T-cell (primary cell): Measurements from ENCODE around the gene ELF4. TPM values are rescaled to one million over a fixed set of nuclear protein-coding genes. Genes with fewer than 3 reads are reported as not detected.

Experiments
- ATAC-seq, 4 experiments: fragments of 200-7000 bp in 3 of 4; fragments of 150-1000 bp in 1 of 4; cut with Tn5 transposase; replicated peaks in 1 of 4; 1 replicate in 3 of 4; 2 replicates in 1 of 4; pipeline ENCODE4 v1.10.0; 2021; ENCODE audit warnings: moderate library complexity in 3 of 4, mild to moderate bottlenecking in 2 of 4, moderate number of reproducible peaks in 1 of 4
- CTCF ChIA-PET, 2 donors: fragments of 300-600 bp; sonication (Branson Sonifier 250); formaldehyde crosslinking; loops; one replicate each; lab custom pipeline; 2022; ENCODE audit warnings: antibody characterized with exemption in 2 of 2; lab: Charles Lee
- POLR2A ChIA-PET, 2 donors: fragments of 300-600 bp; sonication (Branson Sonifier 250); formaldehyde crosslinking; loops; one replicate each; lab custom pipeline; 2022; ENCODE audit warnings: antibody characterized with exemption in 2 of 2; lab: Charles Lee
- DNase-seq, 35 experiments: peaks; one replicate each; pipeline versions ENCODE4 v3.0.0 to v3.0.0-alpha.2; 2013 to 2023
- H3K27ac ChIP-seq: one replicate; pipeline ENCODE4 v1.5.1; 2013; ENCODE audit warnings: low read length
- H3K27me3 ChIP-seq, 2 experiments: replicated peaks in 1 of 2; 1 replicate in 1 of 2; 2 replicates in 1 of 2; pipeline versions ENCODE4 v1.6.1 to v1.7.0; 2013; ENCODE audit warnings: low read length in 1 of 2, mixed read lengths in 1 of 2; ENCODE audit not compliant: control insufficient read depth in 2 of 2, insufficient read depth in 2 of 2; ENCODE audit errors: extremely low read depth in 1 of 2
- H3K36me3 ChIP-seq, 2 donors: 1 replicate in 1 of 2; 2 replicates in 1 of 2; pipeline versions ENCODE4 v1.6.1 to v1.7.0; 2013; ENCODE audit warnings: low read length in 1 of 2; ENCODE audit not compliant: control insufficient read depth in 2 of 2, insufficient read depth in 1 of 2; ENCODE audit errors: extremely low read depth in 1 of 2
- H3K4me1 ChIP-seq, 2 experiments: 1 replicate in 1 of 2; 2 replicates in 1 of 2; pipeline versions ENCODE4 v1.6.1 to v1.7.0; 2013; ENCODE audit warnings: low read length in 2 of 2, mixed read lengths in 1 of 2; ENCODE audit not compliant: insufficient read depth in 2 of 2, control insufficient read depth in 1 of 2; ENCODE audit errors: extremely low read depth in 1 of 2
- H3K4me3 ChIP-seq, 2 donors: 1 replicate in 1 of 2; 2 replicates in 1 of 2; pipeline versions ENCODE4 v1.5.1 to v1.7.0; 2013; ENCODE audit warnings: mild to moderate bottlenecking in 2 of 2, low read length in 1 of 2, moderate library complexity in 1 of 2; ENCODE audit not compliant: control insufficient read depth in 1 of 2; ENCODE audit errors: extremely low read depth in 1 of 2
- H3K9me3 ChIP-seq: 2 replicates; pipeline ENCODE4 v1.7.0; 2013
- H3K27ac Mint-ChIP-seq, 2 donors: one replicate each; pipeline ENCODE4 v1.8.0; 2020 to 2021; ENCODE audit warnings: mild to moderate bottlenecking in 2 of 2, mixed read lengths in 2 of 2
- H3K27me3 Mint-ChIP-seq, 2 donors: one replicate each; pipeline ENCODE4 v1.8.0; 2021 to 2022; ENCODE audit warnings: mixed read lengths in 2 of 2
- H3K36me3 Mint-ChIP-seq: one replicate; pipeline ENCODE4 v1.8.0; 2021; ENCODE audit warnings: mixed read lengths
- H3K4me1 Mint-ChIP-seq, 3 donors: one replicate each; pipeline ENCODE4 v1.8.0; 2020 to 2022; ENCODE audit warnings: mixed read lengths in 3 of 3, mild to moderate bottlenecking in 1 of 3
- H3K4me3 Mint-ChIP-seq, 3 donors: one replicate each; pipeline ENCODE4 v1.8.0; 2020 to 2022; ENCODE audit warnings: mild to moderate bottlenecking in 3 of 3, mixed read lengths in 3 of 3, moderate library complexity in 3 of 3
- H3K9me3 Mint-ChIP-seq, 3 donors: one replicate each; pipeline ENCODE4 v1.8.0; 2020 to 2022; ENCODE audit warnings: mixed read lengths in 3 of 3
- WGBS: methylation state at CpG from one replicate; pipeline ENCODE4 v1.1.5; 2013; ENCODE audit warnings: missing lambda C conversion rate; ENCODE audit not compliant: insufficient coverage; 5-methylcytosine and 5-hydroxymethylcytosine counted together
- total RNA-seq, 35 experiments: library from RNA in 6 of 35; stranded (reverse) in 6 of 35; fragments of 120-200 nt in 1 of 35; gene quantifications; one replicate each; pipeline versions ENCODE4 v1.2.1 to v1.2.4 and lab custom pipeline; 2013 to 2026

ELF4 gene
- total RNA-seq, 5 donors from 2014 or later (not counting 1 experiment from before 2014, with no cell fraction given), result 30.0 to 35.6 (median 30.6) TPM

GRCh38 chrX:130100180-130100579 is 10.1 kb downstream of the ELF4 start:
- Mint-ChIP-seq H3K36me3 (peaks cover 12% of the 10 kb centered on the region), H3K4me1 (peaks cover 73 to 89% (median 79%) of the 10 kb centered on the region in 3 donors), H3K4me3 (no peak overlapping the region), H3K9me3 (no peaks in the 10 kb centered on the region), H3K27ac (peak overlapping the region; percentile 81 to 83), H3K27me3 (peaks cover 0 to 6% of the 10 kb centered on the region in 2 donors)
- H3K4me1 ChIP-seq, result peaks cover 4 to 64% of the 10 kb centered on the region in 2 experiments
- peak overlapping the region; percentile 44 for H3K27ac ChIP-seq
- ATAC-seq, result no peak
- H3K27me3 ChIP-seq, result no peaks in the 10 kb centered on the region
- no peak for DNase-seq
- ChIA-PET POLR2A (no interaction called here), CTCF (interaction anchor here in 1 of 2 donors (0.6 kb wide), 1 partner anchor 9 kb away, joined by 3 read pairs; no protein-coding TSS in a partner anchor)
- no peak overlapping the region for H3K4me3 ChIP-seq
- no peaks in the 10 kb centered on the region for H3K36me3 ChIP-seq
- H3K9me3 ChIP-seq, result no peaks in the 10 kb centered on the region
- WGBS, result no CpG with 5 or more reads among the region's 5 CpGs

GRCh38 chrX:130098210-130098552 is 12.1 kb downstream of the ELF4 start:
- peaks cover 6% of the 10 kb centered on the region for H3K36me3 Mint-ChIP-seq
- H3K9me3 Mint-ChIP-seq, result no peaks in the 10 kb centered on the region
- Histone ChIP-seq H3K27me3 (no peaks in the 10 kb centered on the region), H3K4me1 (peaks cover 7 to 68% of the 10 kb centered on the region in 2 experiments), H3K9me3 (no peaks in the 10 kb centered on the region), H3K27ac (peak overlapping the region; percentile 74), H3K4me3 (no peak overlapping the region), H3K36me3 (no peaks in the 10 kb centered on the region)
- peak overlapping the region; percentile 19 to 67 (median 47) for H3K4me3 Mint-ChIP-seq
- CTCF ChIA-PET, result interaction anchor here (0.6 to 1.4 kb wide), 4 partner anchors 11 to 1720 kb away, joined by 3 to 6 read pairs (median 3); no protein-coding TSS in a partner anchor
- peaks cover 69 to 88% (median 73%) of the 10 kb centered on the region in 3 donors for H3K4me1 Mint-ChIP-seq
- 40% methylated on average over 2 of the region's 5 CpGs for WGBS
- ATAC-seq (no peak), DNase-seq (no peak)
- peak overlapping the region; percentile 90 to 96 for H3K27ac Mint-ChIP-seq
- H3K27me3 Mint-ChIP-seq, result peaks cover 0 to 3% of the 10 kb centered on the region in 2 donors
- POLR2A ChIA-PET, result interaction anchor here in 1 of 2 donors (0.6 kb wide), 1 partner anchor 60 kb away, joined by 9 read pairs; no protein-coding TSS in a partner anchor

- DNase-seq, result peak in 19 of 35 experiments; percentile 20 to 54 (median 38)
Observed at GRCh38 chrX:130097507-130098209, 12.6 kb downstream of the ELF4 start.

GRCh38 chrX:130095249-130096030 is 14.9 kb downstream of the ELF4 start:
- H3K9me3 ChIP-seq, result no peaks in the 10 kb centered on the region
- H3K27me3 ChIP-seq, result no peaks in the 10 kb centered on the region
- H3K4me3 Mint-ChIP-seq, result peak overlapping the region in 1 of 3 donors; percentile 27
- ChIA-PET CTCF (interaction anchor here (0.5 to 1.2 kb wide), 3 partner anchors 15 to 1940 kb away, joined by 3 to 5 read pairs (median 3); no protein-coding TSS in a partner anchor), POLR2A (no interaction called here)
- DNase-seq (no peak), ATAC-seq (no peak)
- H3K4me1 Mint-ChIP-seq, result peaks cover 71 to 86% (median 76%) of the 10 kb centered on the region in 3 donors
- H3K36me3 Mint-ChIP-seq, result no peaks in the 10 kb centered on the region
- H3K27me3 Mint-ChIP-seq, result no peaks in the 10 kb centered on the region
- peak overlapping the region; percentile 29 for H3K27ac ChIP-seq
- peak overlapping the region; percentile 77 to 83 for H3K27ac Mint-ChIP-seq
- H3K4me3 ChIP-seq, result no peak overlapping the region
- H3K4me1 ChIP-seq, result peaks cover 10 to 92% of the 10 kb centered on the region in 2 experiments
- H3K9me3 Mint-ChIP-seq, result no peaks in the 10 kb centered on the region
- no CpG with 5 or more reads among the region's 6 CpGs for WGBS
- H3K36me3 ChIP-seq, result no peaks in the 10 kb centered on the region

More at GRCh38 chrX:130097507-130098209, 12.6 kb downstream of the ELF4 start:
- peaks cover 69 to 88% (median 74%) of the 10 kb centered on the region in 3 donors for H3K4me1 Mint-ChIP-seq
- POLR2A ChIA-PET, result no interaction called here
- H3K4me3 ChIP-seq, result no peak overlapping the region
- peaks cover 0 to 3% of the 10 kb centered on the region in 2 donors for H3K27me3 Mint-ChIP-seq
- CTCF ChIA-PET, result interaction anchor here in 1 of 2 donors (1.1 to 1.4 kb wide), 2 partner anchors 10 to 15 kb away, joined by 3 to 6 read pairs; no protein-coding TSS in a partner anchor
- no peaks in the 10 kb centered on the region for H3K9me3 Mint-ChIP-seq
- H3K4me3 Mint-ChIP-seq, result peak overlapping the region; percentile 19 to 67 (median 47)
- no peaks in the 10 kb centered on the region for H3K27me3 ChIP-seq
- peaks cover 8 to 73% of the 10 kb centered on the region in 2 experiments for H3K4me1 ChIP-seq
- H3K27ac Mint-ChIP-seq, result peak overlapping the region; percentile 90 to 96
- peak overlapping the region; percentile 74 for H3K27ac ChIP-seq
- 27% methylated on average over 7 of the region's 14 CpGs for whole genome bisulfite sequencing
- no peaks in the 10 kb centered on the region for H3K36me3 ChIP-seq
- H3K36me3 Mint-ChIP-seq, result peaks cover 5% of the 10 kb centered on the region
- H3K9me3 ChIP-seq, result no peaks in the 10 kb centered on the region
- peak; percentile 82 to 87 (median 86) for ATAC-seq

- Histone ChIP-seq H3K4me1 (peaks cover 10 to 91% of the 10 kb centered on the region in 2 experiments), H3K27me3 (no peaks in the 10 kb centered on the region), H3K27ac (no peak overlapping the region), H3K9me3 (no peaks in the 10 kb centered on the region), H3K36me3 (no peaks in the 10 kb centered on the region), H3K4me3 (no peak overlapping the region)
- H3K4me1 Mint-ChIP-seq, result peaks cover 69 to 83% (median 75%) of the 10 kb centered on the region in 3 donors
- no peaks in the 10 kb centered on the region for H3K36me3 Mint-ChIP-seq
- H3K9me3 Mint-ChIP-seq, result no peaks in the 10 kb centered on the region
- ChIA-PET POLR2A (no interaction called here), CTCF (interaction anchor here (1.1 to 1.2 kb wide), 2 partner anchors 15 to 17 kb away, joined by 3 to 5 read pairs; no protein-coding TSS in a partner anchor)
- ATAC-seq (no peak), DNase-seq (no peak)
- no peaks in the 10 kb centered on the region for H3K27me3 Mint-ChIP-seq
- H3K4me3 Mint-ChIP-seq, result peak overlapping the region in 1 of 3 donors; percentile 27
- 0% methylated on average over 1 of the region's 8 CpGs for WGBS
- peak overlapping the region; percentile 77 to 83 for H3K27ac Mint-ChIP-seq
Observed at GRCh38 chrX:130094696-130095095, 15.6 kb downstream of the ELF4 start.

GRCh38 chrX:130093271-130093670 is 17.0 kb downstream of the ELF4 start:
- Mint-ChIP-seq H3K36me3 (no peaks in the 10 kb centered on the region), H3K27me3 (no peaks in the 10 kb centered on the region), H3K4me1 (peaks cover 69 to 79% (median 76%) of the 10 kb centered on the region in 3 donors), H3K4me3 (peak overlapping the region in 1 of 3 donors; percentile 82), H3K9me3 (no peaks in the 10 kb centered on the region), H3K27ac (peak overlapping the region; percentile 84 to 96)
- Histone ChIP-seq H3K9me3 (no peaks in the 10 kb centered on the region), H3K27me3 (no peaks in the 10 kb centered on the region), H3K36me3 (no peaks in the 10 kb centered on the region), H3K27ac (peak overlapping the region; percentile 28), H3K4me3 (no peak overlapping the region), H3K4me1 (peaks cover 10 to 91% of the 10 kb centered on the region in 2 experiments)
- CTCF ChIA-PET, result no interaction called here
- DNase-seq (no peak), ATAC-seq (no peak)
- POLR2A ChIA-PET, result no interaction called here
- WGBS, result no CpG with 5 or more reads among the region's 2 CpGs
